ENCODE data around the gene PDYN.

DNA sequence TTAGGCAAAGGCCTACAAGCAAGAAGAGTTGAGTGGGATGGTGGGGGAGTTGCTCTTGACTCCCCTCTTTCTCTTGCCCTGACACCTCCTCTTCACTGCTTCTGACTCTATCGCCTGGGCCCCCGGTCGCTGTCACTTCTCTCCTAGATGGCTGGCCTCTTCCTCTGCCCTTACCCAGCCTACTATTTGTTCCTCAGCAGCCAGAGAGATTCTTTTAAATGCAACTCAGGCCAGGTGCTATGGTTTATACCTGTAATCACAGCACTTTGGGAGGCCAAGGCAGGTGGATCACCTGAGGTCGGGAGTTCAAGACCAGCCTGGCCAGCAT, 4.3 kb upstream of the PDYN start:
- TF ChIP-seq, protein P1, sequence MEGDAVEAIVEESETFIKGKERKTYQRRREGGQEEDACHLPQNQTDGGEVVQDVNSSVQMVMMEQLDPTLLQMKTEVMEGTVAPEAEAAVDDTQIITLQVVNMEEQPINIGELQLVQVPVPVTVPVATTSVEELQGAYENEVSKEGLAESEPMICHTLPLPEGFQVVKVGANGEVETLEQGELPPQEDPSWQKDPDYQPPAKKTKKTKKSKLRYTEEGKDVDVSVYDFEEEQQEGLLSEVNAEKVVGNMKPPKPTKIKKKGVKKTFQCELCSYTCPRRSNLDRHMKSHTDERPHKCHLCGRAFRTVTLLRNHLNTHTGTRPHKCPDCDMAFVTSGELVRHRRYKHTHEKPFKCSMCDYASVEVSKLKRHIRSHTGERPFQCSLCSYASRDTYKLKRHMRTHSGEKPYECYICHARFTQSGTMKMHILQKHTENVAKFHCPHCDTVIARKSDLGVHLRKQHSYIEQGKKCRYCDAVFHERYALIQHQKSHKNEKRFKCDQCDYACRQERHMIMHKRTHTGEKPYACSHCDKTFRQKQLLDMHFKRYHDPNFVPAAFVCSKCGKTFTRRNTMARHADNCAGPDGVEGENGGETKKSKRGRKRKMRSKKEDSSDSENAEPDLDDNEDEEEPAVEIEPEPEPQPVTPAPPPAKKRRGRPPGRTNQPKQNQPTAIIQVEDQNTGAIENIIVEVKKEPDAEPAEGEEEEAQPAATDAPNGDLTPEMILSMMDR (IDR thresholded peaks at IDR 0.05; ENCODE audit: low read depth, low read length, poor library complexity, severe bottlenecking) = no peak
- TF ChIP-seq EZH2phosphoT487 (IDR thresholded peaks at IDR 0.05; ENCODE audit: borderline replicate concordance, low read length) = no peak
